Naive thymus-derived CD4-positive, alpha-beta T cell (primary cell): ENCODE measurements around the gene SFXN1. TPM values are rescaled to one million over a fixed set of nuclear protein-coding genes. Genes with fewer than 3 reads are reported as not detected.

Experiments
- ATAC-seq: fragments of 150-1000 bp; cut with Tn5 transposase; 2 replicates; pipeline ENCODE4 v1.10.0; 2021; ENCODE audit warnings: mild to moderate bottlenecking, moderate library complexity
- CTCF ChIA-PET: fragments of 350-600 bp; sonication (Branson Sonifier 250); formaldehyde crosslinking; loops from one replicate; lab custom pipeline; 2021; ENCODE audit warnings: antibody characterized with exemption; lab: Charles Lee
- POLR2A ChIA-PET: fragments of 350-600 bp; sonication (Branson Sonifier 250); formaldehyde crosslinking; loops from one replicate; lab custom pipeline; 2021; ENCODE audit warnings: antibody characterized with exemption, inconsistent platforms; lab: Charles Lee
- DNase-seq, 9 donors: peaks; one replicate each; pipeline versions ENCODE4 v3.0.0 to v3.0.0-alpha.2; 2020 to 2022; ENCODE audit warnings: mixed read lengths in 1 of 9
- H3K27ac ChIP-seq: one replicate; pipeline ENCODE4 v1.7.0; 2013; ENCODE audit warnings: mild to moderate bottlenecking, low read depth, low read length, moderate library complexity
- H3K27me3 ChIP-seq, 2 donors: one replicate each; pipeline ENCODE4 v1.7.0; 2013; ENCODE audit warnings: low read length in 2 of 2, mild to moderate bottlenecking in 2 of 2, moderate library complexity in 2 of 2; ENCODE audit not compliant: control insufficient read depth in 2 of 2, insufficient read depth in 2 of 2
- H3K36me3 ChIP-seq, 3 experiments: 1 replicate in 2 of 3; 2 replicates in 1 of 3; pipeline ENCODE4 v1.7.0; 2013; ENCODE audit warnings: low read length in 3 of 3, mild to moderate bottlenecking in 3 of 3, moderate library complexity in 1 of 3; ENCODE audit not compliant: insufficient read depth in 3 of 3, control insufficient read depth in 2 of 3
- H3K4me1 ChIP-seq, 2 donors: one replicate each; pipeline ENCODE4 v1.7.0; 2013; ENCODE audit warnings: low read length in 2 of 2, mild to moderate bottlenecking in 2 of 2, moderate library complexity in 1 of 2; ENCODE audit not compliant: control insufficient read depth in 2 of 2, insufficient read depth in 2 of 2
- H3K4me3 ChIP-seq: 2 replicates; pipeline ENCODE4 v1.7.0; 2013; ENCODE audit warnings: mild to moderate bottlenecking, low read length
- H3K9me3 ChIP-seq, 3 experiments: 1 replicate in 2 of 3; 2 replicates in 1 of 3; pipeline ENCODE4 v1.7.0; 2013; ENCODE audit warnings: low read length in 3 of 3; ENCODE audit not compliant: control insufficient read depth in 2 of 3
- H3K27ac Mint-ChIP-seq, 9 donors: one replicate each; pipeline ENCODE4 v1.8.0; 2020 to 2022; ENCODE audit warnings: mixed read lengths in 9 of 9, mild to moderate bottlenecking in 8 of 9, moderate library complexity in 5 of 9, inconsistent platforms in 2 of 9
- H3K27me3 Mint-ChIP-seq, 5 donors: one replicate each; pipeline ENCODE4 v1.8.0; 2021 to 2022; ENCODE audit warnings: mixed read lengths in 5 of 5, mild to moderate bottlenecking in 1 of 5
- H3K36me3 Mint-ChIP-seq, 5 donors: one replicate each; pipeline ENCODE4 v1.8.0; 2020 to 2022; ENCODE audit warnings: mixed read lengths in 5 of 5, mild to moderate bottlenecking in 3 of 5, inconsistent platforms in 1 of 5
- H3K4me1 Mint-ChIP-seq, 7 donors: one replicate each; pipeline ENCODE4 v1.8.0; 2020 to 2022; ENCODE audit warnings: mixed read lengths in 7 of 7, mild to moderate bottlenecking in 3 of 7, inconsistent platforms in 1 of 7
- H3K4me3 Mint-ChIP-seq, 10 donors: one replicate each; pipeline ENCODE4 v1.8.0; 2020 to 2022; ENCODE audit warnings: mild to moderate bottlenecking in 10 of 10, mixed read lengths in 10 of 10, moderate library complexity in 6 of 10, inconsistent platforms in 2 of 10
- H3K9me3 Mint-ChIP-seq, 11 donors: one replicate each; pipeline ENCODE4 v1.8.0; 2020 to 2022; ENCODE audit warnings: mixed read lengths in 11 of 11, mild to moderate bottlenecking in 4 of 11, inconsistent platforms in 1 of 11, moderate library complexity in 1 of 11
- intact Hi-C, 2 donors: fragments of 100-400 bp; cut with micrococcal nuclease; formaldehyde crosslinking; loops; one replicate each; pipeline ENCODE4 v1.15.1; 2023
- polyA plus RNA-seq, 2 donors: library from polyadenylated mRNA; unstranded; fragments of 300-500 nt; fragmentation: Illumina TruSeq; gene quantifications; one replicate each; pipeline ENCODE4 v1.2.3, GENCODE V29; 2021
- total RNA-seq, 6 experiments: library from RNA in 5 of 6; stranded (reverse) in 5 of 6; gene quantifications; 1 replicate in 5 of 6; 2 replicates in 1 of 6; pipeline ENCODE4 v1.2.3 and lab custom pipeline; 2021 to 2026

Gene SFXN1
- total and polyA plus RNA-seq, 7 experiments from 2014 or later: 40.2 to 177 (median 88.8) TPM

- intact Hi-C loops: no loop called here
- peaks cover 0 to 50% (median 13%) of the 10 kb centered on the region in 5 donors for H3K27me3 Mint-ChIP-seq
Observed at GRCh38 chr5:175550055-175550805, 71.9 kb downstream of the SFXN1 start.

GRCh38 chr5:175551266-175551665 is 72.9 kb downstream of the SFXN1 start:
- H3K27ac ChIP-seq: no peak overlapping the region
- DNase-seq: no peak
- Mint-ChIP-seq H3K4me1 (peaks cover 3 to 22% (median 14%) of the 10 kb centered on the region in 7 donors), H3K4me3 (no peak overlapping the region), H3K9me3 (no peaks in the 10 kb centered on the region), H3K36me3 (no peaks in the 10 kb centered on the region), H3K27ac (no peak overlapping the region), H3K27me3 (peaks cover 0 to 48% (median 13%) of the 10 kb centered on the region in 5 donors)
- H3K27me3 ChIP-seq: no peaks in the 10 kb centered on the region
- no peaks in the 10 kb centered on the region for H3K36me3 ChIP-seq
- no peak overlapping the region for H3K4me3 ChIP-seq
- intact Hi-C loops: no loop called here
- peaks cover 0 to 3% of the 10 kb centered on the region in 2 donors for H3K4me1 ChIP-seq
- no peak for ATAC-seq
- ChIA-PET POLR2A (no interaction called here), CTCF (no interaction called here)
- no peaks in the 10 kb centered on the region for H3K9me3 ChIP-seq

More at GRCh38 chr5:175550055-175550805, 71.9 kb downstream of the SFXN1 start:
- Histone ChIP-seq H3K36me3 (no peaks in the 10 kb centered on the region), H3K4me3 (no peak overlapping the region), H3K4me1 (peaks cover 0 to 3% of the 10 kb centered on the region in 2 donors), H3K27me3 (no peaks in the 10 kb centered on the region), H3K27ac (no peak overlapping the region), H3K9me3 (no peaks in the 10 kb centered on the region)
- ChIA-PET POLR2A (no interaction called here), CTCF (no interaction called here)
- no peak for DNase-seq
- ATAC-seq: no peak
- no peaks in the 10 kb centered on the region for H3K9me3 Mint-ChIP-seq
- H3K27ac Mint-ChIP-seq: no peak overlapping the region
- no peaks in the 10 kb centered on the region for H3K36me3 Mint-ChIP-seq
- no peak overlapping the region for H3K4me3 Mint-ChIP-seq
- peaks cover 3 to 22% (median 14%) of the 10 kb centered on the region in 7 donors for H3K4me1 Mint-ChIP-seq

- Histone ChIP-seq H3K27ac (no peak overlapping the region), H3K27me3 (no peaks in the 10 kb centered on the region), H3K36me3 (no peaks in the 10 kb centered on the region), H3K4me3 (no peak overlapping the region), H3K4me1 (no peaks in the 10 kb centered on the region), H3K9me3 (no peaks in the 10 kb centered on the region)
- Mint-ChIP-seq H3K27me3 (peaks cover 0 to 26% (median 4%) of the 10 kb centered on the region in 5 donors), H3K4me3 (no peak overlapping the region), H3K36me3 (no peaks in the 10 kb centered on the region), H3K4me1 (peaks cover 0 to under 1% (median 0%) of the 10 kb centered on the region in 7 donors), H3K9me3 (no peaks in the 10 kb centered on the region), H3K27ac (peak overlapping the region in 1 of 9 donors; percentile 6)
- POLR2A ChIA-PET: interaction anchor here (0.6 kb wide), 1 partner anchor 169 kb away, joined by 3 read pairs; no protein-coding TSS in a partner anchor
- intact Hi-C loops: no loop called here
- DNase-seq: no peak
- CTCF ChIA-PET: interaction anchor here (0.6 kb wide), 1 partner anchor 24 kb away, joined by 3 read pairs; no protein-coding TSS in a partner anchor
- no peak for ATAC-seq
Observed at GRCh38 chr5:175554296-175554695, 75.9 kb downstream of the SFXN1 start.

- ATAC-seq (no peak), DNase-seq (no peak)
- Histone ChIP-seq H3K36me3 (no peaks in the 10 kb centered on the region), H3K9me3 (no peaks in the 10 kb centered on the region), H3K4me1 (no peaks in the 10 kb centered on the region), H3K27ac (no peak overlapping the region), H3K27me3 (no peaks in the 10 kb centered on the region), H3K4me3 (no peak overlapping the region)
- Mint-ChIP-seq H3K4me3 (no peak overlapping the region), H3K27ac (no peak overlapping the region), H3K4me1 (peaks cover 0 to 10% (median 6%) of the 10 kb centered on the region in 7 donors), H3K9me3 (no peaks in the 10 kb centered on the region), H3K27me3 (peaks cover 0 to 21% (median 4%) of the 10 kb centered on the region in 5 donors), H3K36me3 (no peaks in the 10 kb centered on the region)
- ChIA-PET CTCF (no interaction called here), POLR2A (no interaction called here)
- intact Hi-C loops: no loop called here
Observed at GRCh38 chr5:175555168-175555785, 76.9 kb downstream of the SFXN1 start.

- H3K9me3 Mint-ChIP-seq: no peaks in the 10 kb centered on the region
- Histone ChIP-seq H3K27ac (no peak overlapping the region), H3K4me3 (no peak overlapping the region), H3K27me3 (no peaks in the 10 kb centered on the region), H3K36me3 (no peaks in the 10 kb centered on the region), H3K9me3 (no peaks in the 10 kb centered on the region), H3K4me1 (no peaks in the 10 kb centered on the region)
- peaks cover 0 to 10% (median 6%) of the 10 kb centered on the region in 7 donors for H3K4me1 Mint-ChIP-seq
- no peak for DNase-seq
- no peak for ATAC-seq
- no peaks in the 10 kb centered on the region for H3K36me3 Mint-ChIP-seq
- intact Hi-C loops: no loop called here
- peaks cover 0 to 14% (median 0%) of the 10 kb centered on the region in 5 donors for H3K27me3 Mint-ChIP-seq
- no peak overlapping the region for H3K27ac Mint-ChIP-seq
- ChIA-PET CTCF (no interaction called here), POLR2A (no interaction called here)
- H3K4me3 Mint-ChIP-seq: no peak overlapping the region
Observed at GRCh38 chr5:175556794-175557193, 78.4 kb downstream of the SFXN1 start.

- Histone ChIP-seq H3K27me3 (no peaks in the 10 kb centered on the region), H3K36me3 (no peaks in the 10 kb centered on the region), H3K27ac (no peak overlapping the region), H3K9me3 (no peaks in the 10 kb centered on the region), H3K4me1 (no peaks in the 10 kb centered on the region), H3K4me3 (no peak overlapping the region)
- no peak overlapping the region for H3K27ac Mint-ChIP-seq
- no peak overlapping the region for H3K4me3 Mint-ChIP-seq
- ATAC-seq: no peak
- ChIA-PET POLR2A (no interaction called here), CTCF (no interaction called here)
- H3K36me3 Mint-ChIP-seq: no peaks in the 10 kb centered on the region
- peaks cover 0 to 10% (median 6%) of the 10 kb centered on the region in 7 donors for H3K4me1 Mint-ChIP-seq
- DNase-seq: no peak
- intact Hi-C loops: no loop called here
- H3K9me3 Mint-ChIP-seq: peaks cover 0 to 1% (median 0%) of the 10 kb centered on the region in 11 donors
- H3K27me3 Mint-ChIP-seq: peaks cover 0 to 11% (median 0%) of the 10 kb centered on the region in 5 donors
Observed at GRCh38 chr5:175557778-175558177, 79.4 kb downstream of the SFXN1 start.
